ENCODE results near the gene PARD3. TPM values are rescaled to one million over a fixed set of nuclear protein-coding genes. Genes with fewer than 3 reads are reported as not detected.

Gene PARD3
- total and polyA plus RNA-seq, 2 donors from 2014 or later, result 21.1 to 47.5 TPM

DNA sequence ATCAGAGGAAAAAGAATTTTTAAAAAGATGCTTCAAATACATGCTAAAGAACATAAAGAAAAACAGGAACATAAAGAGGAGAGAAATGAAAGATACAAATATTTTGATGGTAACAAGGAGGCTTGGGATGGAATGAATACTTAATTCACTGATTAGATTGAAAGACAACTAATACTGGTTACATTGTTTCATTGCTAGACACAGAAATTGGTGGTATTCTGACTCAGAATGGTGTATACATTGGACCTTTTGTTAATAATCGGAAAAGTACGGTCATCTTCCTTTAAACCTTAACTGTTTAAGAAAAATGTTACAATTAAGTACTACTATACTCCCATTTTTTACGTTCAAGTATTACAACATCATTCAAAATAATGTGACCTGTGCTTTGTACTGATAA is 567.5 kb downstream of the PARD3 start:
- no peak overlapping the region for H3K9ac ChIP-seq (ENCODE audit: low read length in 3 of 3)

DNA sequence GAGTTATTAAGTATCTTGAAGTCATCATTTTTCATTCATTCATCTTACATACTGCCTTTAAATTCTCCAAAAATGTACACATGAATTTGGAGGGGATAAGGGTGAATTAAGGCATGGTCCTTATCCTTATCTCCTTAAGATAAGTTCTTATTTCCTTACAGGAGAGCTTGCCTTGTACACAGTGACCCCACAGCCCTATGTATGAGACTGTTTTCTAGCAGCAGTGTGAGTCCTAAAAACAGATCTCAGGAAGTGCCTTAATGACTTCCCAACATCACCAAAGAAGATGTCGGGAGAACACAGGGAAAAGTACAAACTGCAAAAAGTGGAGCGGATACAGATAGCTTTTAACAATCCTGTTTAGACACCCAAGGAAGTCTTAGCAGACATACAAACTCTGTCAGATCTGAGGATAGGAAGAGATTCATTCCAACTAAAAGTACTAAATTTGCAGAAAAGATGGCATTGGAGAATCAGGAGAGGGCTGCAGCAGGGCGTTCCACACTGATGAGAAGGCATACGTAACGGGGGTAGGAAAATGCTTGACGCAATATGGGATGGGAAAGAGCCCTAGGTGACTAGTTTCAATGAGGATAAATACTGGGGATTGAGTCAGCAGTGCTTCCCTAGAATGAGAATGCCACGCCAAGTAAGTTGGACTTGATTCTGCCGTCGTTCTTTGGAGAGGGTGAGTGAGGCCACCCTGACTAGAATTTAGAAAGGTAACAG is 570.2 kb downstream of the PARD3 start:
- DNase-seq (no peak), FAIRE-seq (no peak)
- Histone ChIP-seq H3K9me3 (ENCODE audit: control insufficient read depth in 2 of 3, insufficient read depth in 1 of 3, low read length in 3 of 3) (no peaks in the 10 kb centered on the region), H3K9ac (ENCODE audit: low read length in 3 of 3) (no peak overlapping the region), H3K27me3 (ENCODE audit: control insufficient read depth, insufficient read depth, low read length) (no peaks in the 10 kb centered on the region), H3K27ac (ENCODE audit: low read depth in 2 of 2, low read length in 2 of 2) (no peak overlapping the region), H3K4me1 (ENCODE audit: control insufficient read depth in 2 of 3, insufficient read depth in 2 of 3, low read depth in 1 of 3, low read length in 3 of 3) (no peaks in the 10 kb centered on the region), H3K4me3 (ENCODE audit: low read length in 3 of 3) (no peak overlapping the region), H3K36me3 (ENCODE audit: control insufficient read depth in 2 of 3, insufficient read depth in 3 of 3, low read length in 3 of 3) (no peaks in the 10 kb centered on the region)
- intact Hi-C loops (cut with DNase I), result no loop called here
- TF ChIP-seq, protein P1, sequence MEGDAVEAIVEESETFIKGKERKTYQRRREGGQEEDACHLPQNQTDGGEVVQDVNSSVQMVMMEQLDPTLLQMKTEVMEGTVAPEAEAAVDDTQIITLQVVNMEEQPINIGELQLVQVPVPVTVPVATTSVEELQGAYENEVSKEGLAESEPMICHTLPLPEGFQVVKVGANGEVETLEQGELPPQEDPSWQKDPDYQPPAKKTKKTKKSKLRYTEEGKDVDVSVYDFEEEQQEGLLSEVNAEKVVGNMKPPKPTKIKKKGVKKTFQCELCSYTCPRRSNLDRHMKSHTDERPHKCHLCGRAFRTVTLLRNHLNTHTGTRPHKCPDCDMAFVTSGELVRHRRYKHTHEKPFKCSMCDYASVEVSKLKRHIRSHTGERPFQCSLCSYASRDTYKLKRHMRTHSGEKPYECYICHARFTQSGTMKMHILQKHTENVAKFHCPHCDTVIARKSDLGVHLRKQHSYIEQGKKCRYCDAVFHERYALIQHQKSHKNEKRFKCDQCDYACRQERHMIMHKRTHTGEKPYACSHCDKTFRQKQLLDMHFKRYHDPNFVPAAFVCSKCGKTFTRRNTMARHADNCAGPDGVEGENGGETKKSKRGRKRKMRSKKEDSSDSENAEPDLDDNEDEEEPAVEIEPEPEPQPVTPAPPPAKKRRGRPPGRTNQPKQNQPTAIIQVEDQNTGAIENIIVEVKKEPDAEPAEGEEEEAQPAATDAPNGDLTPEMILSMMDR (IDR thresholded peaks at IDR 0.05; ENCODE audit: borderline replicate concordance, extremely low read depth, insufficient read depth), result no peak

More for the DNA sequence above, 567.5 kb downstream of the PARD3 start:
- DNase-seq, result no peak
- TF ChIP-seq, protein P1 (IDR thresholded peaks at IDR 0.05; ENCODE audit: borderline replicate concordance, extremely low read depth, insufficient read depth), result no peak
- no peaks in the 10 kb centered on the region for H3K36me3 ChIP-seq (ENCODE audit: control insufficient read depth in 2 of 3, insufficient read depth in 3 of 3, low read length in 3 of 3)
- no peaks in the 10 kb centered on the region for H3K27me3 ChIP-seq (ENCODE audit: control insufficient read depth, insufficient read depth, low read length)
- no peaks in the 10 kb centered on the region for H3K4me1 ChIP-seq (ENCODE audit: control insufficient read depth in 2 of 3, insufficient read depth in 2 of 3, low read depth in 1 of 3, low read length in 3 of 3)
- no peaks in the 10 kb centered on the region for H3K9me3 ChIP-seq (ENCODE audit: control insufficient read depth in 2 of 3, insufficient read depth in 1 of 3, low read length in 3 of 3)
- no peak for FAIRE-seq
- no peak overlapping the region for H3K4me3 ChIP-seq (ENCODE audit: low read length in 3 of 3)
- no peak overlapping the region for H3K27ac ChIP-seq (ENCODE audit: low read depth in 2 of 2, low read length in 2 of 2)
- intact Hi-C loops (cut with DNase I), result no loop called here

DNA sequence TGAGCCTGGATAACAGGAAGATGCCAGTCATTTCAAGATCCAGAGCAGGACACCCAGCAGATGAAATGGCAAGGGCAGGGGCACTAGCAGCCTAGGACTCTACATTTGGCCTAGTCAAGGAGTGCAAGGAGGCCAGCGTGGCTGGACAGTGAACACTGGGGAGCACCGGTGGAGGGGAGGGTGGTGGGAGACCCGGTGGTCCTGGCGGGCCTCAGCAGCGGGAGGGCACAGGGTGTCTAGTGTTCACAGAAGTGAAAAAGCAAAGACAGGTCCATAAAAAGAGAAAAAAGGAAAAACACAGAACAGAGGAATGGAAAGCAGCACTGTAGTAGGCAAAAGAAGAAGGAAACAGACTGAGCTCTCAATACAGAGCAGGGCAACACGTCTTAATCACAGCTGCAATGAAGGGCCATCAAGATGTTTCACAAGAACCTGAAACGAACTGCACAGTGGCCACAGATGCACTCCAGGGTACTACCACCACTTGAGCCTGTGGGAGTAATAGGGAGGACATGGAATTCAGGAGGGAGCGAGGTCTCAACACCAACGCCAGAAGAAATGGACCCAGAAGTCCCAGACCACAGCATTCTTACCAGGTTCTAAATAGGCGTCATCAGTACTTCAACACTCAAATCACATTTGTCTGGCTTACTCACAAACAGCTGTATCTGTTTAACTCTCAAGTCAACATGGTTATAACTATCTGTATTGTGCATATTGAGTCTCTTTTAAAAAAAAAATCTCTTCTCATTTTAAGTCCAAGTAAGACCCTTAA is 573.7 kb downstream of the PARD3 start:
- TF ChIP-seq, protein P1 (IDR thresholded peaks at IDR 0.05; ENCODE audit: borderline replicate concordance, extremely low read depth, insufficient read depth), result no peak
- no peak overlapping the region for H3K4me3 ChIP-seq (ENCODE audit: low read length in 3 of 3)
- no peaks in the 10 kb centered on the region for H3K27me3 ChIP-seq (ENCODE audit: control insufficient read depth, insufficient read depth, low read length)
- no peaks in the 10 kb centered on the region for H3K9me3 ChIP-seq (ENCODE audit: control insufficient read depth in 2 of 3, insufficient read depth in 1 of 3, low read length in 3 of 3)
- no peaks in the 10 kb centered on the region for H3K4me1 ChIP-seq (ENCODE audit: control insufficient read depth in 2 of 3, insufficient read depth in 2 of 3, low read depth in 1 of 3, low read length in 3 of 3)
- FAIRE-seq (no peak), DNase-seq (no peak)
- H3K9ac ChIP-seq (ENCODE audit: low read length in 3 of 3), result no peak overlapping the region
- no peaks in the 10 kb centered on the region for H3K36me3 ChIP-seq (ENCODE audit: control insufficient read depth in 2 of 3, insufficient read depth in 3 of 3, low read length in 3 of 3)
- intact Hi-C loops (cut with DNase I), result no loop called here
- no peak overlapping the region for H3K27ac ChIP-seq (ENCODE audit: low read depth in 2 of 2, low read length in 2 of 2)

Data from kidney (tissue), 14 donors.